NCI-H524 (cell line): ENCODE measurements around the gene TBC1D8.

Source experiments
- DNase-seq, 2 experiments: peaks; one replicate each; lab custom pipeline; 2025; lab: John Stamatoyannopoulos, UW

The TBC1D8 gene

DNA sequence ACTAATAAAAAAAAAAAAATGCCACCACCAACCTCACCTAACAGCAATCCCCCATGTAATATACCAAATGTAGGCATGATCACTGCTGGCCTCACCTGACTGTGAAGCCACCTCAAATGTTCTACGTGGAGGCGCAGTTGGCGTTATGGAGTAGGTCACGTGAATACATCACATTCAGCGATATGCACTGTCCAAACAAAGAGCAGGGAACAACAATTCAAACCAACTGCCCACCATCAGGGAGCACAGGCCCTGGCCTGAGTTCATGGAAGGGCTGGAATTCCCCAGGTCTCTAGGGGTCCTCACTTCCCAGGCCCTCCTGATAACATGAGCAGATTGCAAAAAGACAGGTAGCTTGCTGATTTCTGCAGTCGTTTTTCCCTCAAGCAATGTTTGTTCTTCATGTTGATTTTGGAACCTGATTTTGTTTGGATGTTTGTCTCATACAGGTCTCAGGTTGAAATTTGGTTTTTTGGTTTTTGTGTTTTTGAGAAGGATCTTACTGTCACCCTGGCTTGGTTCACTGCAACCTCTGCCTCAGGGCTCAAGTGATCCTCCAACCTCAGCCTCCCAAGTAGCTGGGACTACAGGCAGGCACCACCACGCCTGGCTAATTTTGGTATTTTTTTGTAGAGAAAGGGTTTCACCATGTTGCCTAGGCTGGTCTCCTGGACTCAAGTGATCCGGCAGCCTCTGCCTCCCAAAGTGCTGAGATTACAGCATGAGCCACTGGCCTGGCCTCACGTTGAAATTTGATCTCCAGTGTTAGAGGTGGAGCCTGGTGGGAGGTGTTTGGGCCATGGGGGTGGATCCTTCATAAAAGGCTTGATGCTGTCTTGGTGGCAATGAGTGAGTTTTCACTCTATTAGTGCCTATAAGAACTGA is 15.5 kb downstream of the TBC1D8 start:
- no peak for DNase-seq

DNA sequence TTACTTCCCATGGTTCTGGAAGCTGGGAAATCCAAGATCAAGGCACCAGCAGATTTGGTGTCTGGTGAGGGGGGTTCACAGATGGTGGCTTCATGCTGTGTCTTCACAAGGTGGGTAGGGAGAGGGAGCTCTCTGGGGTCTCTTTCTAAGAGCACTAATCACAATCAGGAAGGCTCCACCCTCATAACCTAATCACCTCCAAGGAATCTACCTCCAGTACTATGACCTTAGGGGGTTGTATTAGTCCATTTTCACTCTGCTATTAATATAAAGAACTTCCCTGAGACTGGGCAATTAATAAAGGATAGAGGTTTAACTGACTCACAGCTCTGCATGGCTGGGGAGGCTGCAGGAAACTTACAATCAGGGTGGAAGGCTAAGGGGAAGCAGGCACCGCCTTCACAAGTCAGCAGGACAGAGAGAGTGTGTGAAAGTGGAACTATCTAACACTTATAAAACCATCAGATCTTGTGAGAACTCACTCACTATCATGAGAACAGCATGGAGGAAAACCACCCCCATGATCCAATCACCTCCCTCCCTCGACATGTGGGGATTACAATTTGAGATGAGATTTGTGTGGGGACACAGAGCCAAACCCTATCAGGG is 17.6 kb downstream of the TBC1D8 start:
- DNase-seq, result no peak

DNA sequence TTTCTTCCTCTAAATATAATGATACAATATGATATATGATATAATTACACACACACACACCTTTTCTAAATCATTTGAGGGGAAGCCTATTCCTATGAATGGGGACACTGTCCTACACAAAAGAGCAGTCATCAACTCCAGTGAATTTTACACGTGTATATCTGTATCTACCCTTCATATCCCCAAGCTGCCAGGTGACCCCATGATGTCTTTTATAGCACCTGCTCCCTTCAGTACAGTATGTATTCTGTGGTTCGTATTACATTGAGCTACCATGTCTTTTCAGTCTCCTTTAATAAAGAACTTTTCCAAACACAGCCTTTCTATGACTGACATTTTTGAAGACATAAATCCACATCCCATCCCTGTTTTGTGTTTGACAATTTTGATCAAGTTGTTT is 19.0 kb downstream of the TBC1D8 start:
- DNase-seq, result no peak

DNA sequence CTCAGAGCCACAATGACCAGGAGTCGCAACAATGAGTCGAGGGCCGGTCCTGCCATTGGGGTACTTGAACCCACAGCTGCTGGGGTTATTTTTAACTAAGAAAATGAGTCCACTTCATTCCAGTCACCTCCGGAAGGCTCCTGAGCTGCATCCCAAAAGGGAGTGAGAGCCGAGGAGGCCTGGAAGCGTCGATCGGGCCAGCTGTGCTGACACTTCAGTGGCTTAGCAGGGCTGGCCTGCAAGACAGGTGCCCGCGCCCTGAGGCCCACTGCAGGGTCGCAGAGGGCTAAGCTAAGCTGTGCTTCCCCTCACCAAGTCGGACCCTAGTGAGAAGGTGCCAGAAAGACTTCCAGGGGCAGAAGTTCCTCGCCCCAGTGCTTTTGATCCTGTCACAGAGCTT is 21.1 kb downstream of the TBC1D8 start:
- peak in 1 of 2 experiments; percentile 15 for DNase-seq

DNA sequence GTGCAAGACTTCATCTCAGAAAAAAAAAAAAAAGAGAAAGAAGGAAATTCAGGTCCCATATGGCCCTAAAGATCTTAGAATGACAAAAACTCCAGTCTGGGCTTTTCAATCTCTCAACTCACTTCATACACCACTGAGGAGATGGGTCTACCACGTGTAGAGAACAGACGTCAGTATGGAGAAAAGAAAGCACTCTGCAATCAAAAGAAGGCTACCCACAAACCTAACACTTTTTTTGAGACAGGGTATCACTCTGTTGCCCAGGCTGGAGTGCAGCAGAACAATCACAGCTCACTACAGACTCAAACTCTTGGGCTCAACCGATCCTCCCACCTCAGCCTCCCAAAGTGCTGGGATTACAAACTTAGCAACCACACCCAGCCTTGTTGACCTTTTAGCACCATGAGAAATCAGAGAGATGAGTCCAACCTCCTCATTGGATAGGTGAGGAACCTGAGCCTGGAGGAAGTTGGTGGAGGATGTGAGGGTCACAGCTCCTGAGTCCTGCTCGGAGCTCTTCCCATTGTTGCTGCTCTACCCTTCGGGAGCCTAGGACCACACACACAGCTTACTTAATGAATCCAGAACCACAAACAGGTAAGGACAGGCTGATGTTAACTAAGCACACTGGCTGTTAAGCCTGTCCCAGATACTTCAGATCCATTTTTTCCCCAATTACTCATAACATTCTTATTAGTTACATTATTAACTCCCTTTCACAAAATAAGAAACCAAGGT is 23.7 kb downstream of the TBC1D8 start:
- no peak for DNase-seq

DNA sequence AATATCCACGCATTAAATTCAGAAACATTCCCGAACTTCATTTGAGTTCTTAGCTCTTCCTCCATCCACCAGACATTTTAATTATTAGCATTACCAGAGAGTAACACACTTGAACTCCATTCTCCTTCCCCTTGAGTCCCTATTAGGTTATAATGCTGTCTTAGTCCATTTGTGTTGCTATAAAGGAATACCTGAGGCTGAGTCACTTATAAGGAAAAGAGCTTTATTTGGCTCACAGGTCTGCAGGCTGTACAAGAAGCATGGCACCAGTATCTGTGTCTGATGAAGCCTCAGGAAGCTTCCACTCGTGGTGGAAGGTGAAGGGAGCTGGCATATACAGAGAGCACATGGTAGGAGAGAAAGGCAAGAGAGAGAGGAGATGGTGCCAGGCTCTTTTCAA is 25.4 kb downstream of the TBC1D8 start:
- no peak for DNase-seq

DNA sequence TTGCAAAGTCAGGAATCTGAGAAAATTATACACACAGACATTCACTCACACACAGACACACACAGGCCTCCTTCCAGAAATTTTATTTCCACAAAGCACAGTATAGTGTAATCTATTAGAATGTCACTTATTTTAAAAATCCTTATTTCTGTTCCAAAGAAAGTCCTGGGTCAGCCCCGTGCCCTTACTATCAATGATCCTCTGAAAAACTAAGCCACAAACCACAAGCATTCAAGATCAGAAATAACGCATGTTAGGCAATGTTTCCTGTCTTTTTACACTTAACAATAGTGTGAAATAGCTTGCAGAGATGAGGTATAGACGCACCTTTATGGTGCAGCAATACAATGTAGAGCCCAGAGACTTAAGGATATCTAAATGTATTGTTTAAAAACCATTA is 25.8 kb downstream of the TBC1D8 start:
- no peak for DNase-seq

DNA sequence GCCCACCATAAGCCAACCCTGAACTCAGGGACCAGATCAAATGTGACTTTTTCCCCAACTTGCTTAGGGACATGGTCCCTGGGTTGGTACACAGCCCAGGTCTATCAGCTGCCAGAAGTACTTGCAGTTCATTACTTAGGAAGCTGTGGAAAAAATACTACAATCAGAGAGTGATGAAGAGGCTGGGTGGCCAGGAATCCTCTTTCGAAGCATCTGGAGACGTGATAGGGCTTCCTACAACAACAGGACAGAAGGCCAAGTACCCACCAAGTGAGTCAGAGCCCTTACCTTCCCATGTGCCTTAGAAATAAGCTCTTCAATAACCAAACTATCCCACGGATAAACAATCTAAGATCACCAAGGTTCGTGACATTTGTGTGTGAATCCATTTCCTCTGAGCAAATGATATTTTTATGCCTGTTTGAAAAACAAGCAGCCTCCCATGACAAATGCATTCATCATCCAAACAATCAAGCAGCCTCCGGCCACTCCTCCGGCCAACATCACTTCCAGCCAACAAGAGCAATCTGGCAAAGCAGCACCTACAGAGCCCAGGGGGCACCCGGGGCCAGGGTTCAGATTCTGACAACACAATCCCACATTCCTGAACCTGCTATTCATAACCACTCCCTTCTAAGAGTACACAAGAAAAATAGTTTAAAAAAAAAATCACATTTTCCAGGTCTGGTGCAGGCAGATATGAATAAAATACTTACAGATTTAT is 26.4 kb downstream of the TBC1D8 start:
- no peak for DNase-seq

DNA sequence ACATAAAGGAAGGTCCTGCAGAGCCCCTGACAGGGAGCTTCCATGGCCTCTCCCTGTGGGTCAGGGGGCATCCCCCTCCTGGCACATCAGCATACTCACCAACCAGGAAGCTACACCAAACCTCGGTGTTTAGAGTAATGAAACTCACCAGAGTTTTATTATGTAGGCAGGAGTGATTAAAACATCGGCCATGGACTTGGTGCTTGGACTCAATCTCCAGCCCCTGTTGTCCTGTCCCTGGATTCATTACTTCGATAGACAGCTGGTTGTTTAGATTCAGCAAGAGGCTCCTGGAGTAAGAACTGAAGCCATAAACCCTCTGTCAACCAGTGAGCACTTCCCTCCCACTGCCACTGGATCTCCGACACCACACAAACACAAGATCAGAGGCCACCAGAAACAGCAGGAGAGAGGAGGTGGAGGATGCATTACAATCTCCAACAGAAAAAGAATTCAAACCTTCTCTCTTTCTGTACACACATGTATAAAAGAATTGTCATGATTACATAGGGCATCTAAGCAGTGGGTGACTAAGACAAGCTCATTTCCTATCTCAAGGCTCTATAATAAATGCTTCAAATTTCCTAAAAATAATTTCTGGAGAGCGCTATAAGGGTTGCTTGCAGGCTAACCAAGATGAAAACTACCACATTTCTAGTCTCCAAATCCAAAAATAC is 27.2 kb downstream of the TBC1D8 start:
- DNase-seq, result no peak

DNA sequence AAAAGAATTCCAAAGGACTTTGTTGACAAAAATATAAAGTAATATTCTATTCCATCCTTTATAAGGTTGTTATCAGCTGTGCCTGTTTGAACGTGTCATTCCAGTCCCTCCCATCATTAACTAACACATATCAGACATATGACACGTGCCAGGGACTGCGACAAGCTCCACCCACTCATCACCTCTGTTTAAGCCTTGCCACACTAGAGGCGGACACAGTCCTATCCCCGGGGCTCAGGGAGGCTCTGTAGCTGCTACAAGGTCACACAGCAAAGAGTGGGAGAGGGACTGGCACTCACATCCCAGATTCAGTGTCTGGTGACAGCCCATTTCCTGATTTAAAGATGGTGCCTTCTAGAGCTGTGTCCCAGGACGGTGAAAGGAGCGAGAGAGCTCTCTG is 30.0 kb downstream of the TBC1D8 start:
- DNase-seq, result no peak

DNA sequence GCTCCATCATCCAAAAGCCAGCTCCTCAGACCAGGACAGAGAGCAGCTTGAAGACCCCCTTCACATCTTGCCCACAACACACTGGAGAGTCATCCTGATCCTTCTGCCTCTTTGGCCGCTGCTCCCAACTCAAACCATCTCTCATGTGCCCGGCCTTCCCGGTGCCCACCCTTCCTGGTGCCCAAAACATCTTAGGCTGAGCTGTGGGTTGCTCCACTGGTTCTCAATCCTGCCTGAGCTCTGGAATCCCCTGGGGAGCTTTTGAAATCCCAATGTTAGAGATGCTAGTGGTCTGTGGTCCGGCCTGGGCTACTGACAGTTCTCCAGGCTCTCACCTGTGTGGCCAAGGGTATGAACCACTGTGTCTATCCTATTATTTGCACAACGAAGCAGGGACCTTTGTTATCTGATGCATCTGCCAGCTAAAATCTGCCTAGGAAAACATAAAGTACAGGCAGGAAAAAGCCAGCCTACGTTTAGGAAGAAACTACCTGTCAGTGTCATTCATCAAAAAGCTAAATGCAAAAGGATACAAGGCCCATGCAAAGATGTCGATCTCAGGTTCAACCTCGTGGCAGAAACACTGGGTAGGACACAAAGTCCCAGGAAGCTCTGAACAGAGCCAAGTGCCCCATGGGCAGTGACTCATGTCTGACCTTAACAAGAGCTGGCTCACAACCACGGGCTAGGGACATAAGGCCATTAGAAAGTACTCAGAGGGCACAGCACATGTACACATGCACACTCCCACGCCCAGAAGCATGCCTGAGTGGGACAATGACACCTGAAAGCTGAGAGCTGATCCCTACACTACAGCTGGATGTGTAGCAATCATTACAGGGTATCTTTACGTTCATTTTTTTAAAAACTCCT is 30.8 kb downstream of the TBC1D8 start:
- DNase-seq, result no peak

DNA sequence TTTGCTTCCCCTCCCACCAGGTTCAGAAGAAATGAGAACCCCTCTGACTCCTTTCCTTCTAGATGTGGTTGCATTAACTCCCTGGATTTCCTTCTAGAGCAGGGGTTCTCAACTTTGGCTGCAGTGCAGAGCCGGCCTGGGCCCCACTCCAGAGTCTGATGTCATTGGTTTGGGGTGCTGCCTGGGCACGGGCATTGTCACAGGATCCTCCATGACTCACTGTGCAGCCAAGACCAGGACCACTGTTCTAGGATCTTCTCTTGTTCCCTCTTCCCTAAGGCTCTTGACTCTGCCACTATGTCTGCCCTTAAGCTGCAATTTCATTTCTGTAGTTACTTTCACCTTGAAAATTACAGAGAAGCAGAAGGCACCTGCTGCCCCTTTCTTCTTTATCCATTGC is 31.8 kb downstream of the TBC1D8 start:
- DNase-seq, result no peak

DNA sequence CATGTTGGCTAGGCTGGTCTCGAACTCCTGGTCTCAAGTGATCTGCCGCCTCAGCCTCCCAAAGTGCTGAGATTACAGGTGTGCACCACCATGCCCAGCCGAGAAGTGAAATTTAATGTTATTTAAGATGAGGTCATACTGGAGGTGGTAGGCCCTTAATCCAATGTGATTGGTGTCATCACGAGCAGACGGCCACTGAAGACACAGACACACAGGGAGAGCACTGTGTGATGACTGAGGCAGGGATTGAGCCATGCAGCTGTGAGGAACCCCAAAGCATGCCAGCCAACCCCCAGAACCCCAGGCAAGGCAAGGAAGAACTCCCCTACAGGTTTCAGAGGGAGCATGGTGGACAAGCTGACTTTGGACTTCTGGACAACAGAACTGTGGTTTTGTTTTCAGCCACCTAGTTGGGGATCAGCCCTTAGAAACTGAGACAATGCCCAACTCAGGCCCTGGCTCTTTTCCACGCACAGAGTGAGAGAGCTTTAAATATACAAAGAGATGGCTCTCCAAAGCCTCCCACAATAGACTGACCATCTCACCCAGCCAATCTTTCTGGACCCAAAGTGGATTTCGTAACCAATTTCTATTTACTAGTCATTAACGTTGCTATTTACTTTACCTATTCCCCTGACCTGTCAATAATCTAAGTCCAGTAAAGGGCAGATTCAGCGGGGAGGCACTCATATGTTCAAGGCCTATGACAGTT is 34.2 kb downstream of the TBC1D8 start:
- no peak for DNase-seq

DNA sequence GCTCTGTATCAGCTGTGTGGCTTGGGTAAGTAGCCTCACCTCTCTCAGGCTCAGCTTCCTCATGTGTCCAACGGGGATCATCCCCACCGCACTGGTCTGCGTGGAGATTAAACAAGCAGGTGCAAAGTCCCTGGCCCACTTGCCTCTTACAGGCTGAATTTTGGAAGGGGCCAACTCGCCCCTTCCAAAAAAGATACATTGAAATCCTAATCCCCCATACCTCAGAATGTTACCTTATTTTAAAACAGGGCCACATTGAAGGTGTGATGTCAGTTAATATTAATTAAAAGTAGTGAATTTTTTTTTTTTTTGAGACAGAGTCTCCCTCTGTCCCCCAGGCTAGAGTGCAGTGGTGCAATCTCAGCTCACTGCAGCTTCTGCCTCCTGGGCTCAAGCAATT is 34.8 kb downstream of the TBC1D8 start:
- DNase-seq, result no peak

DNA sequence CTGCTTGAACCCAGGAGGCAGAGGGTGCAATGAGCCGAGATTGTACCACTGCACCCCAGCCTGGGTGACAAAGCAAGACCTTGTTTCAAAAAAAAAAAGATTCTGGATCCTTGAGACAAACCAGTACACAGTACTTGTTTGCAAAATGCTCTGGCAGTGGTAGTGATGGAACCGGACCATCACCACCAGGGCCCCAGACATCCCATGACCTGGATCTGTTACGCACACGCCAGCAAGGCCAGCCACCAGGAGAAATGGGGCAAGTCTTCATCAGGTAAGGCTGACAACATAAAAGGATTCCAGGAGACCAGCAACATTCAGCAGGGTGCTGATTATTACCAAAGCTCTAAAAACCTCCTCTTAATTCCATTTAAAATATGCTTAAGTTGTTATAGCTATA is 35.5 kb downstream of the TBC1D8 start:
- no peak for DNase-seq

DNA sequence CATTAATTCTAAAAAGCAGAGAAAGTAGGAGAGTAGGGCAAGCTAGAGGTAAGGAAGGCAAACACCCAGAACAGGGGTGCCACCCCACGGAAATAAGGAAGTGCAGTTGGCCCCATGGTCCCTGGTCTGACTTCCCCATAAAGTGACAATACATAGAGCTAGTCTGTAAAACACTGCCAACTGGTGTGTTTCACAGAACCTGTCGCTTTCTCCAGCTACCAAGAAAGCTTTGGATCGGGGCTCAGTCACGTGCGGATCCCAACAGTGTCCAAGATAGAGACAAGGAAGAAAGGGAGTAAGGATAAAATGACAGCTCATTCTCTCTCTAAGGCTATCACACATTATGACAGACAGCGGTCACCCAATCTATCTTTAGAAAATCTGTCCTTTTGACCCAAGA is 36.4 kb downstream of the TBC1D8 start:
- DNase-seq, result peak in 1 of 2 experiments; percentile 17

DNA sequence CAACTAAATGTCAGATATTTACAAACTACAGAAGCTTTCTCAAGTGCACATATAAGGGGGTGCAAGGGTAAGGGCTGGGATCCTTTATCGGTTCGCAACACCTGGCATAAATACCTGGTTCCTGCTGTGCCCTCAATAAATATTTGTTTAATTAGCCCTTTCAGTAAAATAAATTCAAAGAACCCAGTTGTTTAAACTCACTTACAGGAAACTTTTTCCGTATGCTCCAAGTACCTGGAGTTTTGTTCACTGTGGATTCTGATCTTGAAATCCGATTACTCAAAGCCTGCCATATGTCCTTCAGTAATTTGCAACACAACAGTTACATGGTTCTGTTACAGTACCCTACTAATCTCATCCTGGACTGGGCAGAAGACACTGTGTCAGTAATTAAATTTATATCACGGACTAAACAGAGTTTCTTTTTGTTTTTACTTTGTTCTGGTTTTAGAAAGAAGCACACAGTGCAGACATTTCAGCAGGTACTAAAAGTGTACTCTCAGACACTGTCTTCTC is 36.9 kb downstream of the TBC1D8 start:
- peak; percentile 49 to 83 for DNase-seq

DNA sequence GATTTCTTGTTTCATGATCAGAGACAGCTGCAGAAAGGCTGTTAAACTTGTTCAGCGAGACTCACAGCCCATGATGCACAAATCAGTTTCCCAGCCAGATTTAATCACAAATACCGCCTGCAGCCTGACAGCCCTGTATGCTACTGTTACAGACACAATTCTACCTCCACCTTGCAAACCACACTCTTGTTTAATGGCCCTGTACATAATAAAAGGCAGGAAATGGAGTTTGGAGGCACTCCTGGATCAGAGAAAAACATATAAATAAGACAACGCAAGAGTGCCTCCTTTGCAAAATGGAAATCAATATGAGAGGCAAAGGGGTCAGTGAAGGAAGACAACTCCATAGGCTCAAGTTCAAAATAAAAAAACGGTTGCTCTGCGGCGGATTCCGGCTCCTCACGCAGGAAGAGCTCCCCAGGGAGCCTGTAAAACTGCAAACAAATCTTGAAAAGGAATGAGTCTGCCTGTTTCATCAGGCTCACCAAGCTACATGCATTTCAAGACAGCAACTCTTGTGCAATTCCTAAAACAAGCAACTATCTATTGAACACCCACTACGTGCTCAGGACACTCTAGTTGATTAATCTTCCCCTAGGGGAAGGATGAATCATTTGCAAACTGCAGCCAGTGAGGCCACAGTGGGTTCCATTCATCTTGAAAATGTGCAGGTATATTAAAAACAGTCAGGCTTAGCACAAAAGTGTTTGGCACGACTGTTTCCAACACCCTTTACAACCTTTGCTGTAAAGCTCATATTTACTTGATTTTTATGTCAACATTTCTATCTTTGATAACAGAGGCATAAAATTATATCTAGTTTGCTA is 37.5 kb downstream of the TBC1D8 start:
- peak; percentile 22 to 32 for DNase-seq

DNA sequence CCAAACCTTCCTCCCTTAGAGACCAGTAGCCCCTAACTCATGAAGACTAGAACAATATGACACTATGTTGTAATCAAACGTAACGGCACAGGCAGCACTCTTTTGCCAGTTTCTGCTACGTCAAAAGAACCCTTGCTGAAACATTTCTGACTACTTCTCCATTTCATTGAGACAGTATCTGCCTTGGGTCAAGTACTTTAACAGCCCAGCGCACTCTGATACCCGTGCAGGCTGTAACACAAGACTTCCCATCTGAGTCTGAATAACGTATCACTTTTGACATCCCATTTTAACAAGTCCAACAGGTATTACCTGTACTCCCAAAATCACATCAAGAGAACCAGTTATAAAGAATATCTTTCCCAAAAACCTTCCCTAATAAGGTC is 38.4 kb downstream of the TBC1D8 start:
- no peak for DNase-seq
